NCI-H748 (cell line): ENCODE data around the gene SLC36A2.

Experiments used
- DNase-seq: peaks from one replicate; lab custom pipeline; 2025; ENCODE audit not compliant: unreplicated experiment; lab: John Stamatoyannopoulos, UW

The SLC36A2 gene

DNA sequence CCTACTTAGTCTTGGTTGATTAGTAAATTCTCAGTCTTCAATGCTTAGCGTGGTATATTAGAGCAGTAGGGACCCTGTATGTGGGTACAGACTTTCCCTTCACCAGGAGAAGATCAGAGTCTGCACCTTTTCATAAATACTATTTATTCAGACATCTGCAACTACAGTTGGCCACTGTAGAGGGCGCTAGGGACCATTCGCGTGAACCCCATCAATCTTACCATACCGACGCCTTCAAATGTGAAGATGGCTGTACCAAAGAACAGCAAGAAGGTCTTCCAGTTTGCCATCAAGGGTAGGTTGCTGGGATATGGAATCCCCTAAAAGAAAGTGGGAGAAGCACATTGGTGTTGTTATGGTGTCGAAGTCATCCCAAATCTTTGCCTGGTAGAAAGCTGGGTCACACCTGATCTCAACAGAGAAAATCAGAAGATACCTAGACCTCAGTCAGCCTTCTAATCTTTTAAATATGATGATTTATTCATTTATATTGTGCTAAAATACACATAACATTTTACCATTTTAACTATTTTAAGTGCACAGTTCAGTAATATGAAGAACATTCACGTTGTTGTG, 62.9 kb downstream of the SLC36A2 start:
- peak; percentile 10 for DNase-seq

- no peak for DNase-seq
These were observed 64.1 kb downstream of the SLC36A2 start for GRCh38 chr5:151283120-151283825.

DNA sequence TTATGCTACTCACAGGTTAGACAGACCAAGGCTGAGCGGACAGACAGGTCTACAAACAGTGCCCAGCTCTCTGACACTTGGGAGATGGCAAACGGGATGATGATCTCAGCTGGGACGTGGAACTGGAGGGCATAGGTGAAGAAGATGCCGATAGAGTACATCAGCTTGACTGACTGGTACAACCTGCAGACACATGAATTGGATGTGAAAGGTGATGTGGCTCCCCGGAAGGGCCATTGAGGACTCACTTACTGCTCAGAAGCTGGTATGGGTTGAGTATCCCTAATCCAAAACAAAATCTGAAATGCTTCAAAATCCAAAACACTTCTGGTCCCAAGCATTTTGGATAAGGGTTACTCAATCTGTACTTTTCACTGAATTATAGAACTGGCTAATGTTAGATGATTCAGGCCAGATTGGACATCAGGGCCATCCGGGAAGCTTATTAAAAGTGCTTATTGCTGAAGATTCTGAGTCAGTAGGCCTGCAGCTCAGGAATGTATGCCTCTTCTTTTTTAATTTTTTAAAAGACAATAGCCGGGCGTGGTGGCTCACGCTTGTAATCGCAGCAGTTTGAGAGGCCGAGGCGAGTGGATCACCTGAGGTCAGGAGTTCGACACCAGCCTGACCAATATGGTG, 66.2 kb downstream of the SLC36A2 start:
- DNase-seq, result no peak

- no peak for DNase-seq
These were observed 66.9 kb downstream of the SLC36A2 start for GRCh38 chr5:151280443-151280842.

DNA sequence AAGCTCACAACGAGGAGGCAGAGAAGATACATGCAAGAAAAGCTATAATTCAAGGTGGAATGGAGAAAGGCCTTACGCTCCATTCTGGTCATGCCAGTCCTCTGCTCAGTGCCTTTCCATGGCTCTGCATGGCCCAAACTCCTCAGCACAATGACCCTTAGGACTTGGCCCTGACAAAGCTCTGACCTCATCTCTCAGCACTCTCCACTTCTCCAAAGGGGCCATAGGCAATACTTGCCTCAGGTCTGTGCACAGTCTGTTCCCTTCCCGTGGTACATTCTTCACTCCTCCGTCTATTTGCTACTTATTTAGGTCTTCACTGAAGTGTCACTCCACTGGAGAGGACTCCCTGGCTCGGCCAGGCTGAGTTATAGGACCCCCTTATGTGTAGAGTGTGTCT, 68.5 kb downstream of the SLC36A2 start:
- DNase-seq, result no peak

DNA sequence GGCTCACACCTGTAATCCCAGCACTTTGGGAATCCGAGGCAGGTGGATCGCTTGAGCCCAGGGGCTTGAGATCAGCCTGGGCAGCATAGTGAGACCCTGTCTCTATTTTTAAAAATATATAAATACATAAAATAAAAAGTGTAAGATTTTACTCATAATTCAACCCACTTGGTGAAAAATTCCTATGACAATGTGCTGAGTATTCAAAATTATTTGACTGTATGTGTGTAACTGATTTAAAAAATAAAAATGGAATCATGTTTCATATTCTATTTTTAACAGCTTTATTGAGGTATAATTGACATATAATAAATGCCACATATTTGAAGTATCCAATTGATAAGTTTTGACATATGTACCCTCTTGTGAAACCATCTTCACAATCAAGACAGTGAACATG, 71.6 kb downstream of the SLC36A2 start:
- no peak for DNase-seq

DNA sequence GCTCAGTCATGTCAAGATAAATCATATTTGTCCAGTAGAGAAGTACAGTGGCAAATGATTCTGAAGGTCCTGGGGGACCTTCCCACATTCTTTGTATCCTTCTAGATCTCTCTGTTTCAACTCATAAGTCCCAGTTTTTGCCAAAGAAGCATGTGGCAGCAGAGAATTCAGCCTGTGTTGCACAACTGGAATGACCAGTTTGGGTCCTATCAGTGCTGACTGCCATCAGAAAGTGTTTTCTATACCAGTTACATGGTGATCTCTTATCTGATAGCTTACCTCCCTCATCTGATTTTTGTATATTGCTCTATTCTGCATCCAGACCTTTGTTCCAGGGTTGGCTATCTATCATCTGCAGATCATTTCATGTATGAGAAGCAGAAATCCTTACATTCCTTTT, 72.7 kb downstream of the SLC36A2 start:
- no peak for DNase-seq

DNA sequence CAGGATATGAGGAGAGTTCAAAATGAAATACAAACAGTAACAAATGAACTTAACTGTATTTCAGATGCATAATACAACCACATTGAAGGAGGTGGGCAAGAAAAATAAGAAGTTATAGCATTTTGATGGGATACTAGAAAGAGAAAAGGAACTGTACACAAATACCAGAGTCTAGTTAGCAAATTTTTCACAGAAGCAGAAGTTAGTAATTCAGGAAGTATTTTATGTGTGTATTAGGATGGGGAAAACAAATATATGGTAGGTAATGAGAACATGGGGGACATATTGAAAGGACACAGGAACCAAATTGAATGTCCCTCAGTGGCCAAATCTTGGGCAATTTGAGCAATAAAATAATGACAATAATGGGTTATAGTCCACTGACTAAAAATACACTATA, 76.0 kb downstream of the SLC36A2 start:
- no peak for DNase-seq

DNA sequence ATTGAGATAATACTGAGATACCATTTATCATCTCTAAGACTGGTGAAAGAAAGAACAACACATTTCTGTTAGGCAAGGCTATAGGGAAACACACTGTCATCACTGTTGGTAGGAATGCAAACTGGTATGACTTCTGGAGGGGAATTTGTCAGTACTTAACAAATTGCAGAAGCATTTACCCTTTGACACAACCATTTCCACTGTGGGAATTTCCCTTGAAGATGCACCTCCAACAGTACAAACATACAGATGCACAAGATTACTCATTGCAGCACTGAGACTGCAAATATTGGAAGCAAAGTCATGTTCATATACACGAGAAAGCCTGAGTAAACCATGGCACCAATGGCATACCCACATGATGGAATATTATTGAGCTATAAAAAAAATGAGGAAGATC, 76.8 kb downstream of the SLC36A2 start:
- DNase-seq, result no peak

GRCh38 chr5:151267491-151268260, 79.7 kb downstream of the SLC36A2 start:
- no peak for DNase-seq
